NCI-H2196 treated with DMSO at 0.1 percent for 48 hours (cell line): ENCODE data around the gene SLC25A10.

Experiments used
- DNase-seq: peaks from one replicate; lab custom pipeline; 2025; ENCODE audit not compliant: unreplicated experiment; lab: John Stamatoyannopoulos, UW

The SLC25A10 gene

DNA sequence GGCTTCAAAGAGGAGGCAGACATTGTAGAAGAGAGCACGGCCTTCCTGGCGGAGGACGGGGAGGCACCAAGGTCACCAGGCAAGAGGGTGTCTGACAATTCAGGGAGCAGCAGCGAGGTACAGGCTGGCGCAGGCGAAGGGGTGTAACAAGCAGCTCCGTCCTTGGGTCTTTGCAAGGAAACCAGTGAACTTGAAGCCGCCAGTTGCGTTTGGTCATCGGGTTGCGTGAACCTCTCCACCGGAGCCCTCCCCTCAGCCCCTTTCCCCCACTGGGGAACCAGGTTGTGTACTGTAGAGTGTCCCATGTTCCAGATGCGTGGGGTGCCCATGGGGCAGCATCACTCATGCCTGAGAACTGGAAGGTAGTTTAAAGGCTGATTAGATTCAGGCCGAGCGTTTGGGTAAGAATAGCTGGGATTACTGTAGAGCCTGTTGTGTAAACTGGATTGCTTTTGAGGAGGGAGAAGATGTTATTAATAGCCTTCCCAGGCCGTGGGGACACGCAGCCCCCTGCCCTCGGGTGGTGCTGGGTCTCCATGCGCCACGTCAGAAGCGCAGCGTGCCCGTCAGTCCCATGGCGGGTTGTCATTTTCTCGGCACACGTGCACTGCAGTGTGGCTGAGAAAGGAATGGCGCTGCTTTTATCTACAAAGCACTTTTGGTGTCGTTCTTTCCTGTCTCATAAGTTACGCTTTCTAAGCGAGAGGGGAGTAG is 6.4 kb upstream of the SLC25A10 start:
- DNase-seq: no peak

GRCh38 chr17:81706232-81706611 is 5.9 kb upstream of the SLC25A10 start:
- DNase-seq: no peak

- DNase-seq: no peak
Measured at GRCh38 chr17:81706757-81707624, 5.1 kb upstream of the SLC25A10 start.

- DNase-seq: no peak
Measured at GRCh38 chr17:81707725-81708646, 4.1 kb upstream of the SLC25A10 start.

DNA sequence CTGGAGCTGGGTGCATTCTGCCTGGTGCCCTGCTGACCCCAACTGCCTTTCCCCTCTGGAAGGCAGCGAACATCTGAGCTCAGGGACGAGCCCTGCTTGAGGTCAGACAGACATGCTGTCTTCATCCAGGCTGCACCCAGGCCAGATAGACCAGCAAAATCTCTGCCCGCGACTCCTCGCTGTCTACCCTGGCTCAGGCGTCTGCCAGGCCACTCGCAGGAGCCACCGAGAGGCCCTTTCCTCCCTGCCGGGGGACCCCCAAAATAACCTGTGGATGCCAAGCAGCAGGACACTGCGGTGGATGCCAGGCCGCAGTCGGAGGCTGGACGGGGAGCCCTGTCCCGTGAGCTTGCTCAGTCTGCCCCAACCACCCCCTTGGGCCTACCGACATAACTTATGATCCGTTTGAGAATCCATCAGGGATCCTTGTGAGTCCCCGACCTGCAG is 3.3 kb upstream of the SLC25A10 start:
- no peak for DNase-seq

DNA sequence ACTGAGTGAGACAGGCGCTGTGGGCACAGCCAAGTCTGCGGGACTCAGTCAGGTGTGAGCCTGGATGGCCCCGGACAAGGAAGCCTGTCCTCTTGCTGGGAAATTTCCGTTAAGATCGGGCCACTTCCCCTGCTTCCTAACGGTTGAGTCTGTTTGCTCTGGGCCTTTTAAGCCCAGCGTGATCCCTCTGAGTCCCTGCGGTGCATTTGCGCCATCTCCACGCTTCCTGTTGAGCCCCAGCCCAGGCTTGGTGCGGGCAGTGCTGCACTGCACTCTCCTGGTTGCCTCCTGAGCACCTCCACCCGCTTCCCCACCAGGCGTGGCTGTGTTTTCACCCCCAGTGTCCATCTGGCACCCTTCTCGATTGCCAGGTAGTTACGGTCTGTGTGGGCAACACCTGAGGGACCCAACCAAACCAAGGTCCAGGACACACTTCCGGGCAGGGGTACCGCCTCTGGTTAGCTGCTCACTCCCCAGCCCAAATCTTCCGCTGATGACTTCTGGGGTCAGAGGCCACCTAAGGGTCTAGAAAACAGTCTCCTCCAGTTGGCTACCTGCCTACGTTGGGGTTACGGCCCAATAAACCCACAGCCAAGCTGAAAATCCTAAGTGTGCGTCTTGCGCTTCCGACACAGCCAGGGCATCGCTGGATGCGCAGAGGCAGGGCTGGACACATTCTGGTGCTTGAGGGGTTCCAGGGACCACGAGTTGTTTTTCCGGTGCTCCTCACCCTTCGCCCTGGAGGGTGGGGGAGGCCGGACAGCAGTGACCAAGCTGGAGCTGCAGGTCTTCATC is 1.4 kb upstream of the SLC25A10 start:
- no peak for DNase-seq

- no peak for DNase-seq
Measured at GRCh38 chr17:81712468-81713003, 452 bp downstream of the SLC25A10 start.

DNA sequence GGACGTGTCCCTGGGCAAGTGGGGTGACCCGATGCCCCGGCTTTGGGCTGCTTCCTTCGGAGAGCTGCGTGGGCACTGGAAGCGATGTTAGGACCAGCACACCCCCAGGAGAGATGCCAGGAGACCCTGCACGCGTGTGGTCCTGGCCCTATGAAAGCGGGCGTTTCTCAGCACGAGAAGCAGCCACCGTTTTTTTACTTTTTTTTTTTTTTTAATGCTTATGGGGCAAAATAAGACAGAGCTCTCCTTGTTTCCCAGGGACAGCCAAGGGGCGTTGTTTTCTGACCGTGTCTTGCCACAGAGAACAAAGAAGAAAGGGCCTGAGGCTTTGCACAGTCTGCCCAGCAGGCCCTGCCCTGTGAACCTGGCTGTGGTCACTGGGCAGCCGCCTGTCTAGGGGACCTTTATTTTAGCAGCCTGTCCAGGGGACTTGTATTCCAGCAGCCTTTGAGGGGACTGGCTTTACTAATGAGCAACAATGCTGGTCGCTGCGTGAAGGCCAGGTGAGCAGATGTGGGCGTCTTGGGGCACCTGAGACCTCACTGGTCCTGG is 996 bp downstream of the SLC25A10 start:
- DNase-seq: no peak

- peak; percentile 88 for DNase-seq
Measured at GRCh38 chr17:81713556-81714411, 1.7 kb downstream of the SLC25A10 start.

GRCh38 chr17:81714412-81715106 is 2.5 kb downstream of the SLC25A10 start:
- no peak for DNase-seq

GRCh38 chr17:81715107-81715871 is 3.2 kb downstream of the SLC25A10 start:
- no peak for DNase-seq

GRCh38 chr17:81715872-81716673 is 4.0 kb downstream of the SLC25A10 start:
- DNase-seq: no peak

DNA sequence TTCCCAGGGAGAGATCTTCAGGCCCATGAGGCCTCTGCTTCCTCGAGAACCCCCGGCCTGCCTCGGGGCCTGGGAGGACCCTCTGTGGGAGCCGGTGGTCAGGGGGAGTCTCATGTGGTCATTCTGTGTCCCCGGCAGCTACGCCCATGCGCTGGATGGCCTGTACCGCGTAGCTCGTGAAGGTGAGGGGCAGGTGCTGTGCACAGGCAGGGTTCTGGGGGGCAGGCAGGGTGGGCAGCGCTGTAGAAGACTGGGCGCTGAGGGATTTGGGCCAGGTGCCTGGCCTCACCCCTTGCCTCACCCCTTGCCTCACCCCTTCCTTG is 4.6 kb downstream of the SLC25A10 start:
- DNase-seq: no peak

DNA sequence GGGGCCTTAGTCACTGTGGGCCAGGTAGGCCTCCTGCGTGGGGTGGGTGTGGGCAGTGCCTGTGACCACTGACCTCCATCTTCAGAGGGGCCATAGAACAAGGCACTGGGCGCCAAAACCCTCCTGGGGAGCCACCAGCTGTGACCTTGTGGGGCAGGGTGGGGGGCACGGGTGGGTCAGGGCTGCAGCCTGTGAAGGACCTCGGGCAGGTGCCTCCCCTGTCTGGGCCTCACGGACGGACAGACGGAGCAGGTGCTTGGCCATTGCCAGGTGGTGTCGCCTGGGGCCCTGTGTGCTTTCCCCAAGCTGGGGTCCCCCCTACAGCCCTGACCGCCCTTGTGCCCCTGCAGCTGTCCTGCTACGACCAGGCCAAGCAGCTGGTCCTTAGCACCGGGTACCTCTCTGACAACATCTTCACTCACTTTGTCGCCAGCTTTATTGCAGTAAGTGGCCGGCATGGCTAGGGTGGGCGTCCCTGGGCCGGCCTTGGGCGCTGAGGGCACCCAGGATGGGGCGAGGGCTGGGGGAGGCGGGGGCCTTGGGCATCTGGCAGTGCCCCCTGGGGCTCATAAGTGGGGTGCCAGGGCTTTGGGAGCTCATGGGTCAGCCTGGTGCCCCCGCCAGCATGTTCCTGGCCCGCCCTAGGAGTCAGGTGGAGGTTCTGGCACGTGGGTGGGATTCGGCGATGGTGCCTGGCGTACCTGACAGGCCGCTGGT is 5.1 kb downstream of the SLC25A10 start:
- DNase-seq: no peak

- DNase-seq: no peak
Measured at GRCh38 chr17:81717766-81718089, 5.6 kb downstream of the SLC25A10 start.
